ENCODE results near the gene SLC25A18.
"Not testable (repeated sequence)": the region's sequence is repeated elsewhere in the genome, so short reads cannot be mapped to it uniquely, and the experiment has no call there.

Gene SLC25A18

GRCh38 chr22:17612057-17612456 lies 48.8 kb downstream of the SLC25A18 start:
- DNase-seq = no peak

- no peak for DNase-seq
These were observed 50.0 kb downstream of the SLC25A18 start for GRCh38 chr22:17613280-17613679.

GRCh38 chr22:17627961-17628405 lies 64.7 kb downstream of the SLC25A18 start:
- DNase-seq = no peak

- DNase-seq = peak; percentile 87 to 93
These were observed 65.3 kb downstream of the SLC25A18 start, which contains the start of gene ATP6V1E1 for GRCh38 chr22:17628406-17629172. ATP6V1E1 (minus strand) TSS chr22:17628749; CDS start chr22:17628635, 114 bp downstream.

GRCh38 chr22:17629173-17629489 lies 65.8 kb downstream of the SLC25A18 start:
- DNase-seq = no peak

- DNase-seq = no peak
These were observed 66.3 kb downstream of the SLC25A18 start for GRCh38 chr22:17629641-17630040.

GRCh38 chr22:17631076-17631565 lies 67.8 kb downstream of the SLC25A18 start:
- no peak for DNase-seq

GRCh38 chr22:17633217-17633997 lies 70.1 kb downstream of the SLC25A18 start:
- DNase-seq = no peak

GRCh38 chr22:17633998-17634323 lies 70.7 kb downstream of the SLC25A18 start:
- DNase-seq = no peak

GRCh38 chr22:17634696-17635095 lies 71.4 kb downstream of the SLC25A18 start:
- DNase-seq = no peak

GRCh38 chr22:17636850-17637249 lies 73.6 kb downstream of the SLC25A18 start:
- DNase-seq = not testable (repeated sequence)

GRCh38 chr22:17637490-17638181 lies 74.3 kb downstream of the SLC25A18 start:
- DNase-seq = no peak

GRCh38 chr22:17638182-17638431 lies 74.8 kb downstream of the SLC25A18 start:
- DNase-seq = no peak

GRCh38 chr22:17638432-17639246 lies 75.3 kb downstream of the SLC25A18 start, which contains the start of gene BCL2L13:
BCL2L13 (plus strand) TSS chr22:17638757; CDS start chr22:17655712, 16,955 bp downstream.
- DNase-seq = peak; percentile 85 to 86

- peak in 1 of 2 donors; percentile 12 for DNase-seq
These were observed 76.0 kb downstream of the SLC25A18 start for GRCh38 chr22:17639247-17639741.

Measured in activated CD4-positive, alpha-beta T cell treated with anti-CD3 and anti-CD28 coated beads for 4 hours (primary cell).